IMR-90 (cell line): ENCODE data around the gene LRRC36.

ENCODE experiments used
- BHLHE40 ChIP-seq: fragments of 150-350 bp; IDR thresholded peaks from 2 replicates; pipeline ENCODE4 v1.6.1; 2016; ENCODE audit warnings: mild to moderate bottlenecking, low read depth, low read length
- CEBPB ChIP-seq: IDR thresholded peaks from 2 replicates; pipeline ENCODE4 v1.6.1; 2012; ENCODE audit warnings: low read depth, low read length, improper control_type of control experiment
- CTCF ChIP-seq: conservative IDR thresholded peaks from 2 replicates; pipeline ENCODE4 v1.5.1; 2012; ENCODE audit warnings: mild to moderate bottlenecking, low read depth, low read length, improper control_type of control experiment
- ELK1 ChIP-seq: fragments of 150-350 bp; IDR thresholded peaks from 2 replicates; pipeline ENCODE4 v1.6.1; 2016; ENCODE audit warnings: low read depth, mild to moderate bottlenecking, low read length, moderate library complexity, borderline replicate concordance
- MAFK ChIP-seq: IDR thresholded peaks from 2 replicates; pipeline ENCODE4 v1.6.1; 2012; ENCODE audit warnings: low read depth, low read length, improper control_type of control experiment
- MAZ ChIP-seq: IDR thresholded peaks from 2 replicates; pipeline ENCODE4 v1.6.1; 2012; ENCODE audit warnings: low read depth, mild to moderate bottlenecking, low read length, improper control_type of control experiment, moderate library complexity, borderline replicate concordance
- MXI1 ChIP-seq: IDR thresholded peaks from 2 replicates; pipeline ENCODE4 v1.6.1; 2012; ENCODE audit warnings: low read depth, mild to moderate bottlenecking, low read length, moderate library complexity, borderline replicate concordance
- NFE2L2 ChIP-seq: fragments of 150-350 bp; IDR thresholded peaks from 2 replicates; pipeline ENCODE4 v1.6.1; 2016; ENCODE audit warnings: low read depth, mild to moderate bottlenecking, low read length
- POLR2A ChIP-seq: IDR thresholded peaks from 2 replicates; pipeline ENCODE4 v1.6.1; 2012; ENCODE audit warnings: mild to moderate bottlenecking, low read depth, low read length
- RAD21 ChIP-seq: IDR thresholded peaks from 2 replicates; pipeline ENCODE4 v1.6.1; 2012; ENCODE audit warnings: low read length, improper control_type of control experiment
- RCOR1 ChIP-seq: IDR thresholded peaks from 2 replicates; pipeline ENCODE4 v1.6.1; 2012; ENCODE audit warnings: mild to moderate bottlenecking, low read length, improper control_type of control experiment; ENCODE audit not compliant: insufficient replicate concordance
- RFX5 ChIP-seq: IDR thresholded peaks from 2 replicates; pipeline ENCODE4 v1.8.0; 2012; ENCODE audit warnings: low read depth, mild to moderate bottlenecking, low read length, moderate library complexity
- SMC3 ChIP-seq: fragments of 150-350 bp; IDR thresholded peaks from 2 replicates; pipeline ENCODE4 v1.6.1; 2016; ENCODE audit warnings: low read depth, mild to moderate bottlenecking, antibody characterized with exemption, low read length, moderate library complexity
- USF2 ChIP-seq: fragments of 150-350 bp; IDR thresholded peaks from 2 replicates; pipeline ENCODE4 v1.6.1; 2017; ENCODE audit warnings: mild to moderate bottlenecking, antibody characterized with exemption, low read length, low read depth

- TF ChIP-seq CTCF (no peak), NFE2L2 (no peak), POLR2A (no peak), SMC3 (no peak), RCOR1 (no peak), RAD21 (no peak), USF2 (no peak), MAZ (no peak), CEBPB (no peak), BHLHE40 (no peak), RFX5 (no peak), ELK1 (no peak), MAFK (no peak), MXI1 (no peak)
Measured at GRCh38 chr16:67423015-67423414, 96.4 kb downstream of the LRRC36 start.
